Testis (tissue), 2 donors: Measurements from ENCODE around the gene KDM4F.

Source experiments
- CTCF ChIP-seq, 3 experiments: fragments of 450-650 bp in 2 of 3; fragments of 200-600 bp in 1 of 3; sonication (generic) in 1 of 3; IDR thresholded peaks; one replicate each; pipeline ENCODE4 v1.5.1; 2016 to 2019; ENCODE audit warnings: antibody characterized with exemption in 3 of 3, mild to moderate bottlenecking in 2 of 3, moderate library complexity in 1 of 3
- POLR2A ChIP-seq: fragments of 450-650 bp; IDR thresholded peaks from one replicate; pipeline ENCODE4 v1.6.1; 2017; ENCODE audit warnings: antibody characterized with exemption, mild to moderate bottlenecking, moderate library complexity

DNA sequence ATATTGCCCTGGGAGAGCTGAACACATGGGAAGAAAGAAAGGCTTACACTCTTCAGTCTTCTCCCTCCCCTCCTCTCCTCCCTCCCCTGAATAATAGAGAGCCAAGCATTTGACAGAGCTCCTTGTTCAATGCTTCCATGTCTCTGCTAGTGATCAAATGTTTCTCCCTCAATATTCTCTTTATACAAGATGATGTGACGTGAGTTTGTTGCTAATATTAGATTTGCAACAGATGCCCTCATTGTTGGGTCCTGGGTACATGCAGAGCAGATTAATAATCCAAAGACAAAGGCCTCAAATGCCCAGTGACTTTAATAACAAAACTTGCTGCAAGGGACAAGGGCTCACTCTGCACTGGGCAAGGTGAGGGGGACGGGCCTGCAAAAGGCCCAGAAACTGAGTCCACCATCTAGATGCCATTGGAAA, 33.4 kb downstream of the KDM4F start:
- TF ChIP-seq POLR2A (no peak), CTCF (IDR thresholded peaks at IDR 0.05) (no peak)
